Adrenal gland (tissue), 12 donors: ENCODE measurements around the gene BRSK1. TPM values are rescaled to one million over a fixed set of nuclear protein-coding genes. Genes with fewer than 3 reads are reported as not detected.

Source experiments
- DNase-seq, 7 donors: peaks; one replicate each; pipeline ENCODE4 v3.0.0-alpha.2; 2019 to 2020
- H3K27ac ChIP-seq, 5 donors: fragments of 200-600 bp; sonication (generic) in 4 of 5; 1 replicate in 3 of 5; 2 replicates in 2 of 5; pipeline versions ENCODE4 v1.5.1 to v1.8.0; 2016 to 2020; ENCODE audit warnings: mild to moderate bottlenecking in 1 of 5
- H3K27me3 ChIP-seq: fragments of 200-600 bp; 2 replicates; pipeline ENCODE4 v1.8.0; 2021
- H3K36me3 ChIP-seq, 2 donors: fragments of 200-600 bp; replicated peaks in 1 of 2; 1 replicate in 1 of 2; 2 replicates in 1 of 2; pipeline versions ENCODE4 v1.5.1 to v1.8.0; 2018 to 2022
- H3K4me1 ChIP-seq, 2 donors: fragments of 200-600 bp; replicated peaks in 1 of 2; 1 replicate in 1 of 2; 2 replicates in 1 of 2; pipeline versions ENCODE4 v1.5.1 to v1.8.0; 2018 to 2021
- H3K4me3 ChIP-seq, 4 donors: fragments of 200-600 bp; sonication (generic) in 3 of 4; one replicate each; pipeline ENCODE4 v1.5.1; 2016 to 2018
- H3K9me3 ChIP-seq, 3 donors: fragments of 200-600 bp; sonication (generic) in 1 of 3; replicated peaks in 1 of 3; 1 replicate in 2 of 3; 2 replicates in 1 of 3; pipeline versions ENCODE4 v1.5.1 to v1.8.0; 2016 to 2021
- CTCF ChIP-seq, 6 experiments: fragments of 450-650 bp in 4 of 6; fragments of 200-600 bp in 2 of 6; sonication (generic) in 1 of 6; IDR thresholded peaks; 1 replicate in 5 of 6; 2 replicates in 1 of 6; pipeline versions ENCODE4 v1.5.1 to v1.8.0; 2016 to 2021; ENCODE audit warnings: antibody characterized with exemption in 6 of 6, mild to moderate bottlenecking in 2 of 6, moderate library complexity in 1 of 6
- POLR2A ChIP-seq, 2 donors: fragments of 450-650 bp; IDR thresholded peaks; one replicate each; pipeline ENCODE4 v1.6.1; 2017; ENCODE audit warnings: antibody characterized with exemption in 2 of 2, mild to moderate bottlenecking in 2 of 2, moderate library complexity in 1 of 2
- WGBS, 4 donors: extraction: QIAGEN DNeasy Blood & Tissue Kit in 2 of 4; methylation state at CpG; one replicate each; pipeline versions ENCODE4 v1.1.5 to v1.1.7; 2013 to 2017; 5-methylcytosine and 5-hydroxymethylcytosine counted together
- intact Hi-C, 2 donors: fragments of 100-400 bp; cut with DNase I; formaldehyde crosslinking; loops; one replicate each; pipeline versions ENCODE4 v1.14.1 to v1.15.0; 2022 to 2023
- polyA plus RNA-seq, 3 donors: library from polyadenylated mRNA; stranded (reverse); fragments of 200-250 nt in 2 of 3; fragments of 350-450 nt in 1 of 3; fragmentation: Illumina TruSeq in 1 of 3; extraction: RNeasy Lipid Tissue Mini Kit (QIAGEN cat#74804) in 1 of 3; gene quantifications; one replicate each; pipeline ENCODE4 v1.2.3, GENCODE V29; 2013 to 2014
- total RNA-seq, 9 donors: library from RNA; depleted of rRNA in 4 of 9; stranded (reverse); fragments of >200 nt in 4 of 9; fragments of 120-200 nt in 1 of 9; fragmentation: NEBNext Ultra II Directional in 1 of 9; extraction: Animal tissue kit (Norgen Biotek cat#: 25700) in 1 of 9; gene quantifications; one replicate each; pipeline versions ENCODE4 v1.1.0 to v1.2.4, GENCODE V29; 2013 to 2023
- donor health status: healthy with polysubstance abuse.
- donor health status: Bipolar disorder and iron deficiency.
- donor health status: DM: yes; HTN: yes; CAD: no.
- donor health status: DM: no; HTN: no; CAD: no.
- donor health status: DM: no; HTN: no; CAD: no.
- donor health status: DM: yes; HTN: yes; CAD: no.

Gene BRSK1
- total and polyA plus RNA-seq, 12 donors: 2.0 to 64.3 (median 13.6) TPM

- H3K27me3 ChIP-seq: no peaks in the 10 kb centered on the region
- TF ChIP-seq POLR2A (IDR thresholded peaks at IDR 0.05): no peak
- TF ChIP-seq CTCF (IDR thresholded peaks at IDR 0.05): no peak
- peak overlapping the region in 1 of 5 donors; percentile 17 for H3K27ac ChIP-seq
- H3K4me1 ChIP-seq: peaks cover 0 to 5% of the 10 kb centered on the region in 2 donors
- H3K9me3 ChIP-seq: no peaks in the 10 kb centered on the region
- intact Hi-C loops: no loop called here
- no peaks in the 10 kb centered on the region for H3K36me3 ChIP-seq
- no peak for DNase-seq
- whole genome bisulfite sequencing, 4 donors: 47 to 55% (median 50%) methylated on average over 7 to 18 of the region's 18 CpGs
- no peak overlapping the region for H3K4me3 ChIP-seq
Measured at GRCh38 chr19:55285229-55285890, 1.6 kb downstream of the BRSK1 start.

GRCh38 chr19:55287361-55288079, 3.7 kb downstream of the BRSK1 start:
- Histone ChIP-seq H3K36me3 (no peaks in the 10 kb centered on the region), H3K4me3 (no peak overlapping the region), H3K27ac (no peak overlapping the region), H3K27me3 (no peaks in the 10 kb centered on the region), H3K9me3 (no peaks in the 10 kb centered on the region), H3K4me1 (peaks cover 0 to 3% of the 10 kb centered on the region in 2 donors)
- WGBS, 4 donors: 91 to 97% (median 93%) methylated on average over 7 to 21 of the region's 21 CpGs
- intact Hi-C loops: no loop called here
- DNase-seq: no peak
- no peak for TF ChIP-seq CTCF (IDR thresholded peaks at IDR 0.05)
- TF ChIP-seq POLR2A (IDR thresholded peaks at IDR 0.05): no peak

- Histone ChIP-seq H3K4me1 (peaks cover 0 to 3% of the 10 kb centered on the region in 2 donors), H3K4me3 (no peak overlapping the region), H3K9me3 (no peaks in the 10 kb centered on the region), H3K27ac (no peak overlapping the region), H3K27me3 (no peaks in the 10 kb centered on the region), H3K36me3 (no peaks in the 10 kb centered on the region)
- intact Hi-C loops: no loop called here
- TF ChIP-seq POLR2A (IDR thresholded peaks at IDR 0.05) (no peak), CTCF (IDR thresholded peaks at IDR 0.05) (no peak)
- DNase-seq: no peak
- WGBS, 4 donors: 94 to 98% (median 95%) methylated on average over 9 of the region's 9 CpGs
Measured at GRCh38 chr19:55289117-55289796, 5.5 kb downstream of the BRSK1 start.

GRCh38 chr19:55297267-55297666, 13.5 kb downstream of the BRSK1 start:
- no peaks in the 10 kb centered on the region for H3K36me3 ChIP-seq
- intact Hi-C loops: loop anchor here in 1 of 2 donors (10.0 kb wide), 1 partner anchor 118 kb away; no protein-coding TSS in a partner anchor
- 85 to 93% (median 92%) methylated on average over 8 to 10 of the region's 10 CpGs for WGBS, 4 donors

More at GRCh38 chr19:55297267-55297666, 13.5 kb downstream of the BRSK1 start:
- no peak overlapping the region for H3K4me3 ChIP-seq
- H3K27ac ChIP-seq: no peak overlapping the region
- TF ChIP-seq CTCF (IDR thresholded peaks at IDR 0.05) (no peak), POLR2A (IDR thresholded peaks at IDR 0.05) (no peak)
- H3K27me3 ChIP-seq: no peaks in the 10 kb centered on the region
- no peaks in the 10 kb centered on the region for H3K9me3 ChIP-seq
- H3K4me1 ChIP-seq: peaks cover 0 to 9% of the 10 kb centered on the region in 2 donors
- no peak for DNase-seq
